Stomach (tissue), 9 donors: Measurements from ENCODE around the gene P2RX6. TPM values are rescaled to one million over a fixed set of nuclear protein-coding genes. Genes with fewer than 3 reads are reported as not detected.
A peak's percentile ranks its signal among the peaks of the same experiment; 100 is the strongest.

ENCODE experiments used
- DNase-seq, 2 donors: peaks; one replicate each; pipeline versions ENCODE4 v3.0.0 to v3.0.0-alpha.2; 2013 to 2019
- H3K27ac ChIP-seq, 5 donors: fragments of 200-600 bp in 4 of 5; sonication (generic) in 4 of 5; one replicate each; pipeline ENCODE4 v1.5.1; 2013 to 2019; ENCODE audit warnings: mild to moderate bottlenecking in 1 of 5, moderate library complexity in 1 of 5
- H3K27me3 ChIP-seq, 3 donors: fragments of 200-600 bp; sonication (generic); one replicate each; pipeline ENCODE4 v1.5.1; 2017 to 2019; ENCODE audit warnings: mixed run types in 1 of 3
- H3K36me3 ChIP-seq, 4 donors: fragments of 200-600 bp; sonication (generic); 1 replicate in 3 of 4; 2 replicates in 1 of 4; pipeline ENCODE4 v1.5.1; 2016 to 2019
- H3K4me1 ChIP-seq, 4 donors: fragments of 200-600 bp; sonication (generic); one replicate each; pipeline ENCODE4 v1.5.1; 2016 to 2019
- H3K4me3 ChIP-seq, 4 donors: fragments of 200-600 bp; sonication (generic) in 3 of 4; one replicate each; pipeline ENCODE4 v1.5.1; 2016 to 2019; ENCODE audit warnings: mild to moderate bottlenecking in 1 of 4
- H3K9me3 ChIP-seq, 4 donors: fragments of 200-600 bp; sonication (generic); one replicate each; pipeline ENCODE4 v1.5.1; 2016 to 2019
- EP300 ChIP-seq: sonication (generic); formaldehyde crosslinking; IDR thresholded peaks from one replicate; pipeline ENCODE4 v1.6.1; 2017; ENCODE audit warnings: antibody characterized with exemption
- POLR2A ChIP-seq, 4 donors: fragments of 450-650 bp; IDR thresholded peaks; one replicate each; pipeline ENCODE4 v1.6.1; 2016; ENCODE audit warnings: antibody characterized with exemption in 4 of 4, control low read depth in 2 of 4, mild to moderate bottlenecking in 1 of 4, moderate library complexity in 1 of 4
- POLR2AphosphoS5 ChIP-seq, 3 donors: sonication (generic); formaldehyde crosslinking; IDR thresholded peaks; one replicate each; pipeline ENCODE4 v1.6.1; 2016; ENCODE audit warnings: antibody characterized with exemption in 3 of 3
- whole genome bisulfite sequencing, 5 donors: extraction: QIAGEN DNeasy Blood & Tissue Kit in 3 of 5; methylation state at CpG; one replicate each; pipeline versions ENCODE4 v1.1.5 to v1.1.7; 2013 to 2018; 5-methylcytosine and 5-hydroxymethylcytosine counted together
- intact Hi-C: fragments of 100-400 bp; cut with DNase I; formaldehyde crosslinking; loops from one replicate; pipeline ENCODE4 v1.15.1; 2023; ENCODE audit warnings: low total_unique reads
- polyA plus RNA-seq, 3 donors: library from polyadenylated mRNA; stranded (reverse); fragments of 200-250 nt; gene quantifications; one replicate each; pipeline ENCODE4 v1.2.3, GENCODE V29; 2013
- total RNA-seq, 5 donors: library from RNA; depleted of rRNA; stranded (reverse); fragments of >200 nt; gene quantifications; one replicate each; pipeline versions ENCODE4 v1.1.0 to v1.2.3, GENCODE V29; 2014 to 2016
- TF ChIP-seq, protein P1 (sequence below), 7 experiments: fragments of 450-650 bp in 4 of 7; fragments of 200-600 bp in 3 of 7; sonication (generic) in 3 of 7; IDR thresholded peaks; one replicate each; pipeline ENCODE4 v1.5.1; 2016 to 2019; ENCODE audit warnings: antibody characterized with exemption in 7 of 7, control low read depth in 2 of 7, mild to moderate bottlenecking in 1 of 7
- donor health status: healthy with polysubstance abuse.
- donor health status: Bipolar disorder and iron deficiency.
- donor health status: healthy.

P2RX6 gene
- total and polyA plus RNA-seq, 8 donors = 0.10 to 0.55 (median 0.31) TPM; not detected in 5

DNA sequence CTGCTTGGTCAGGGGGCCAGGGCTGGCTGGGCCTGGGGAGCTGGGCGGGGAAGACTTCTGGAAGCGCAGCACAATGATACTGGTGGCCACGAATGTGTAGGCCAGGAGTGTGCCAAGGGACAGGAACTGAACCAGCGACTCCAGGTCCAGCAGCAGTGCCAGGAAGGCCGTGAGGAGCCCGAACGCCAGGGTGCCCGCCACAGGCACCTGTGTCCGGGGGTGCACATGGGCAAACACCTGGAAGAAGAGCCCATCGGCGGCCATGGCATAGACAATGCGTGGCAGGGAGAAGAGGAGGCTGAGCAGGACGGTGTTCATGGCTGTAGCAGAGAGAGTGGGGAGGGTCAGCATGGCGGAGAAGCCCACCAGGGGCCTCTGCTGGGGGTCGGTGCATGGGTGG is 15.1 kb downstream of the P2RX6 start:
- WGBS, 5 donors = 84 to 94% (median 90%) methylated on average over 15 of the region's 15 CpGs
- intact Hi-C loops = no loop called here
- DNase-seq = no peak
- Histone ChIP-seq H3K36me3 (no peaks in the 10 kb centered on the region), H3K4me3 (no peak overlapping the region), H3K27ac (no peak overlapping the region), H3K4me1 (peaks cover 9 to 17% (median 12%) of the 10 kb centered on the region in 4 donors), H3K9me3 (no peaks in the 10 kb centered on the region), H3K27me3 (peaks cover 0 to 54% (median 14%) of the 10 kb centered on the region in 3 donors)
- TF ChIP-seq, protein P1, sequence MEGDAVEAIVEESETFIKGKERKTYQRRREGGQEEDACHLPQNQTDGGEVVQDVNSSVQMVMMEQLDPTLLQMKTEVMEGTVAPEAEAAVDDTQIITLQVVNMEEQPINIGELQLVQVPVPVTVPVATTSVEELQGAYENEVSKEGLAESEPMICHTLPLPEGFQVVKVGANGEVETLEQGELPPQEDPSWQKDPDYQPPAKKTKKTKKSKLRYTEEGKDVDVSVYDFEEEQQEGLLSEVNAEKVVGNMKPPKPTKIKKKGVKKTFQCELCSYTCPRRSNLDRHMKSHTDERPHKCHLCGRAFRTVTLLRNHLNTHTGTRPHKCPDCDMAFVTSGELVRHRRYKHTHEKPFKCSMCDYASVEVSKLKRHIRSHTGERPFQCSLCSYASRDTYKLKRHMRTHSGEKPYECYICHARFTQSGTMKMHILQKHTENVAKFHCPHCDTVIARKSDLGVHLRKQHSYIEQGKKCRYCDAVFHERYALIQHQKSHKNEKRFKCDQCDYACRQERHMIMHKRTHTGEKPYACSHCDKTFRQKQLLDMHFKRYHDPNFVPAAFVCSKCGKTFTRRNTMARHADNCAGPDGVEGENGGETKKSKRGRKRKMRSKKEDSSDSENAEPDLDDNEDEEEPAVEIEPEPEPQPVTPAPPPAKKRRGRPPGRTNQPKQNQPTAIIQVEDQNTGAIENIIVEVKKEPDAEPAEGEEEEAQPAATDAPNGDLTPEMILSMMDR (IDR thresholded peaks at IDR 0.05) = no peak

DNA sequence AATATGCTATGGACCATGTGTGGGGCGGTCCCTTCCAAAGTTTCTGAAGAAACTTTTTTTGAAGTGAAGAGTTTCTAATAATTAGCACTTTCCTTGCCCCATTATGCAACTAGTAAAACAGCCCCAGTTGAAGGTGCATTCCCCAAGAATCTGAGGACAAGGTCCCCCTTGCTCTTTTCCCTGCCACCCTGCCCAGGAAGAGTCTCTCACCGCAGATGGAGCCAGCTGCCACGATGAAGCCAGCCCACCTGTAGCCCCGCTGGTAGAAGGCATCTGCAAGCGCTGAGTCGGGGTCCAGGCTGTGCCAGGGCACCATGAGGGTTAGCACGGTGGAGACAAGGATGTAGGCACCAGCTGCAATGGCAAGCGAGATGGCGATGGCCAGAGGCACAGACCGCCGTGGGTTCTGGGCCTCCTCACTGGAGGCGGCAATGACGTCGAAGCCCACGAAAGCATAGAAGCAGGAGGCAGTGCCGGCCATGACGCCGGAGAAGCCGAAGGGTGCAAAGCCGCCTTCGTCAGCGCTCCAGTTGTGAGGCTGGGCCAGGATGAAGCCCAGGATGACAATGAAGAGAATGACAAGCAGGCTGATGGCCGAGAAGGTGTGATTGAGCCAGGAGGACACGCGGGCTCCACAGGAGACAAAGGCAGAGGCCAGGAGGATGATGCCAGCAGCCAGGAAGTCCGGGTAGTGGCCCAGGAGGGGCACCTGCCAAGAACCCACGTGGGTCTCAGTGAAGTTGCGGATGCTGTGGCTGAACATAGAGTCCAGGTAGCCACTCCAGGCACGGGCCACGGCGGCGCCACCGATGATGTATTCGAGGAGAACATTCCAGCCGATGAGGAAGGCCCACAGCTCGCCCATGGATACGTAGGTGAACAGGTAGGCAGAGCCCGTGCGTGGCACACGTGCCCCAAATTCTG is 15.9 kb downstream of the P2RX6 start:
- TF ChIP-seq EP300 (no peak), POLR2A (IDR thresholded peaks at IDR 0.05) (no peak), POLR2AphosphoS5 (IDR thresholded peaks at IDR 0.05) (no peak)
- TF ChIP-seq, protein P1 (IDR thresholded peaks at IDR 0.05) = no peak
- Histone ChIP-seq H3K27me3 (peaks cover 0 to 54% (median 14%) of the 10 kb centered on the region in 3 donors), H3K9me3 (no peaks in the 10 kb centered on the region), H3K4me3 (no peak overlapping the region), H3K4me1 (peaks cover 9 to 17% (median 12%) of the 10 kb centered on the region in 4 donors), H3K27ac (no peak overlapping the region), H3K36me3 (no peaks in the 10 kb centered on the region)
- WGBS, 5 donors = 89 to 96% (median 95%) methylated on average over 37 to 40 of the region's 40 CpGs
- intact Hi-C loops = no loop called here
- DNase-seq = no peak

DNA sequence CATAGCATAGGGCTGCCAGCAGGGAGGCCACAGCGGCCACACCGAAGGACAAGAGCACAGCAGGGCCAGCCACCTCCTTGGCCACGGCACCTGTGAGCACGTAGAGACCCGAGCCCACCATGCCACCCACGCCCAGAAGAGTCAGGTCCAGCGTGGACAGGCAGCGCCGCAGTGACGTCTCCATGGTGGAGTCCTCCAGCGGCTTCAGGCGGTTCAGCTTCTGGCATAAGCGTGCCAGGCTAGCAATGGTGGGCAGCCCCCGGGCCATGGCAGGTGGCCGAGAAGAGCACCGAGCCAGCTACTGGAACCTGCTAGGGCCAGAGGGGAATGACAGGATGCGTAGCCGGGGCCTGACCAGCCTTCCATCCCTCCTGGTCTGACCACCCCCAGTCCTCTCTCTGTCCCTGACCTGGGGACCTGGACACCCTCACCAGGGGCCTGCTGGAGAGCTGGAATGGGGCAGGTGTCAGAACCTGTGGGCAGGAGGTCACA is 16.6 kb downstream of the P2RX6 start:
- Histone ChIP-seq H3K27me3 (peaks cover 0 to 54% (median 14%) of the 10 kb centered on the region in 3 donors), H3K9me3 (no peaks in the 10 kb centered on the region), H3K27ac (no peak overlapping the region), H3K36me3 (no peaks in the 10 kb centered on the region), H3K4me1 (peaks cover 9 to 17% (median 12%) of the 10 kb centered on the region in 4 donors), H3K4me3 (peak overlapping the region; percentile 38 to 50 (median 42))
- TF ChIP-seq, protein P1 (IDR thresholded peaks at IDR 0.05) = no peak
- TF ChIP-seq POLR2AphosphoS5 (IDR thresholded peaks at IDR 0.05) (no peak), POLR2A (IDR thresholded peaks at IDR 0.05) (no peak), EP300 (no peak)
- no peak for DNase-seq
- intact Hi-C loops = no loop called here
- WGBS, 5 donors = 86 to 93% (median 91%) methylated on average over 17 to 18 of the region's 18 CpGs; no CpG with 5 or more reads in 1 of the 5 donors

DNA sequence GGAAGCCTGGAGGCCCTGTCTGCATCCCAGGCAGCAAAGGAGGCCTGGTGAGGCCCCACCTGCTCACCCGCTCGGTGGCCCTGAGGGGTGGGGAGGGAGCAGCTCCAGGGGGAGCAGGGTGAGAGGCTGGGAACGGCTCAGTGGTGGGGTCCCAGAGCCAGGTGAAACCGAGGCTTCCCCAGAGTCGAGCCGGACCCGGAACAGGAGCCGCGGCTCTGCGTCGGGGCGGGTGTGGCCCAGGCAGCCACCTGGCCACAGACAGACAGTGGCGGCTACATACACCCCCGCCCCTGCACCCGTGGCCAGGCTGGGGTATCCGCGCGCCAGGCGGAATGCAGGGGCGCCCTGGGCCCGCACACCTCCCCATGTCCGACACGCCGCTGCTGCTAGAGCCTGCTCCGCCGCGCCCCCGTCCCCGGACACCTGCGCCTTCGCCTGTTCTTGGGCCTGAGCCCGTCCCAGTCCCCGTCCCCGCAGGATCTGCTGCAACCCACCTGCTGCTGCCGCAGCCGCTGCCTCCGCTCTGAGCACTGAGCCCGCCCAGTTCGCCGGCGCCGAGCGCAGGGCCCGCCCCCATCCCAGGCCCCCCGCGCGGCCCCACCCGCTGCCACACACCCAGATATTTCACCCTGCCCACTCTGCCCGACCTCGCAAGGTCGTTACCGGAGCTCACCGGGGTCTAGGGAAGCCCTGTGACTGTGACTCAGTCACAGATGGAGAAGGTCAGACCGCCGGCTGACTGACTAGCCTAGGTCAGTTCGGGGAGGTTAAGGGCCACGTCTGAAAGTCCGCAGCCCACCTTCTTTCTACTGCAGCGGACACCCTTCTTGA is 17.3 kb downstream of the P2RX6 start, which contains the start of gene SLC7A4:
Gene SLC7A4 (minus strand): TSS at position 525 of the 831 bp plus-strand sequence. CDS start 749 bp downstream, outside the sequence.
- peaks cover 0 to 54% (median 14%) of the 10 kb centered on the region in 3 donors for H3K27me3 ChIP-seq
- H3K4me3 ChIP-seq = peak within 1 kb of the TSS; percentile 38 to 50 (median 42)
- peak; percentile 27 to 76 for DNase-seq
- no peak within 1 kb of the TSS for H3K27ac ChIP-seq
- peaks cover 9 to 17% (median 12%) of the 10 kb centered on the region in 4 donors for H3K4me1 ChIP-seq
- intact Hi-C loops = no loop called here
- H3K9me3 ChIP-seq = no peaks in the 10 kb centered on the region
- 5 to 9% (median 7%) methylated on average over 19 to 59 of the region's 59 CpGs for WGBS, 5 donors
- no peak for TF ChIP-seq POLR2A (IDR thresholded peaks at IDR 0.05)
- TF ChIP-seq POLR2AphosphoS5 (IDR thresholded peaks at IDR 0.05) = no peak
- TF ChIP-seq, protein P1 (IDR thresholded peaks at IDR 0.05) = no peak
- no peak for TF ChIP-seq EP300
- H3K36me3 ChIP-seq = no peaks in the 10 kb centered on the region
